Mammary epithelial cell (primary cell): Measurements from ENCODE around the gene KRT31.

Source experiments
- CTCF ChIP-seq, 2 donors: IDR thresholded peaks in 1 of 2; conservative IDR thresholded peaks in 1 of 2; 2 replicates each; pipeline ENCODE4 v1.5.1; 2011 to 2012; ENCODE audit warnings: inconsistent platforms in 2 of 2, low read length in 2 of 2, mild to moderate bottlenecking in 2 of 2, control low read depth in 1 of 2, low read depth in 1 of 2; ENCODE audit not compliant: insufficient read depth in 1 of 2; ENCODE audit errors: extremely low read depth in 1 of 2
- EZH2 ChIP-seq: IDR thresholded peaks from 2 replicates; pipeline ENCODE4 v1.6.1; 2012; ENCODE audit warnings: low read length, inconsistent platforms, borderline replicate concordance

- TF ChIP-seq CTCF (conservative IDR thresholded peaks at IDR 0.05 in 1 of 2, IDR thresholded peaks at IDR 0.05 in 1 of 2; ENCODE audit: extremely low read depth in 1 of 2, insufficient read depth in 1 of 2, low read depth in 1 of 2, low read length in 2 of 2) (no peak), EZH2 (no peak)
These were observed 51.4 kb downstream of the KRT31 start for GRCh38 chr17:41345992-41346391.
